COR-L47 (cell line): ENCODE measurements around the gene PHF1.
"Not testable (repeated sequence)": the region's sequence is repeated elsewhere in the genome, so short reads cannot be mapped to it uniquely, and the experiment has no call there.

Experiments used
- DNase-seq: peaks from one replicate; lab custom pipeline; 2025; lab: John Stamatoyannopoulos, UW

Gene PHF1

GRCh38 chr6:33410711-33411631, at the start of gene PHF1:
PHF1 (plus strand) TSS chr6:33411014; CDS start chr6:33412264, 1,250 bp downstream.
- DNase-seq, result peak; percentile 79

- not testable (repeated sequence) for DNase-seq
Measured at GRCh38 chr6:33363486-33363885, 47.3 kb upstream of the PHF1 start.

GRCh38 chr6:33364475-33365205, 46.2 kb upstream of the PHF1 start:
- not testable (repeated sequence) for DNase-seq

GRCh38 chr6:33365206-33365971, 45.4 kb upstream of the PHF1 start:
- not testable (repeated sequence) for DNase-seq

- DNase-seq, result no peak
Measured at GRCh38 chr6:33367009-33367714, 43.7 kb upstream of the PHF1 start.

GRCh38 chr6:33367715-33368025, 43.1 kb upstream of the PHF1 start:
- DNase-seq, result not testable (repeated sequence)

GRCh38 chr6:33371901-33372300, 38.9 kb upstream of the PHF1 start:
- DNase-seq, result not testable (repeated sequence)

- DNase-seq, result no peak
Measured at GRCh38 chr6:33372526-33373123, 38.2 kb upstream of the PHF1 start.

- DNase-seq, result no peak
Measured at GRCh38 chr6:33373960-33374910, 36.6 kb upstream of the PHF1 start.

GRCh38 chr6:33375143-33375671, 35.6 kb upstream of the PHF1 start:
- no peak for DNase-seq

GRCh38 chr6:33377171-33377570, 33.6 kb upstream of the PHF1 start:
- no peak for DNase-seq

GRCh38 chr6:33379184-33379583, 31.6 kb upstream of the PHF1 start:
- DNase-seq, result not testable (repeated sequence)

GRCh38 chr6:33380272-33380981, 30.4 kb upstream of the PHF1 start:
- DNase-seq, result no peak

GRCh38 chr6:33383427-33384185, 27.2 kb upstream of the PHF1 start:
- no peak for DNase-seq

GRCh38 chr6:33384581-33385020, 26.2 kb upstream of the PHF1 start:
- DNase-seq, result no peak

GRCh38 chr6:33390173-33390572, 20.6 kb upstream of the PHF1 start:
- DNase-seq, result no peak

GRCh38 chr6:33390767-33391277, 20.0 kb upstream of the PHF1 start:
- no peak for DNase-seq

- peak; percentile 100 for DNase-seq
Measured at GRCh38 chr6:33391278-33391921, 19.4 kb upstream of the PHF1 start, which contains the start of gene KIFC1. KIFC1 (plus strand) TSS chr6:33391823; CDS start chr6:33391986, 163 bp downstream.
